Stimulated activated CD8-positive, alpha-beta memory T cell treated with anti-CD3 and anti-CD28 coated beads, Interleukin-2, amount 100 ng/mL, for 48 hours (primary cell): Measurements from ENCODE around the gene SBK1.
"Not testable (repeated sequence)": the region's sequence is repeated elsewhere in the genome, so short reads cannot be mapped to it uniquely, and the experiment has no call there.

ENCODE experiments used
- DNase-seq, 2 donors: peaks; one replicate each; pipeline ENCODE4 v3.0.0-alpha.2; 2020; ENCODE audit warnings: low read depth in 2 of 2

The SBK1 gene

GRCh38 chr16:28291651-28292626, at the start of gene SBK1:
TSS of gene SBK1 (plus strand) at chr16:28292525. CDS start at chr16:28317392, 24,867 bp downstream.
- peak; percentile 68 to 75 for DNase-seq

GRCh38 chr16:28249483-28249882, 42.8 kb upstream of the SBK1 start:
- DNase-seq, result not testable (repeated sequence)

GRCh38 chr16:28250999-28251398, 41.3 kb upstream of the SBK1 start:
- no peak for DNase-seq

DNA sequence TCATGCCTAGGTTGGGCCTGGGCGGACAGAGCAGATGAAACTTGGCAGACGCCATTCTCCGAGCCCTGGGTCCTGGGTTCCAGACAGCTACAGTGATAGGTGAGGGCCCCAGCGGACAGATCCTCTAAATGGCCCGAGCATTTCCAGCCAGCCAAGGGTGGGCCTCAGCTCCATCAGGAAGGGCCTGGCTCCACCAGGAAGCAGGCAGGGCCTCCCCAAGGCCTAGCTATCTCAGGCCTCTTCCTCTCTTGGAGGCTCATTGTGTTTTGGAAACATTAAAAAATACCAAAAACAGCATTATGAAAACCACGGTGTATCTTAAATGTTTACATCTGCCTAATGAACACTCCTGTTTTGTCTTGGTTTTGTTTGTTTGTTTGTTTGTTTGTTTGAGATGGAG, 38.2 kb upstream of the SBK1 start:
- no peak for DNase-seq

- no peak for DNase-seq
Observed at GRCh38 chr16:28255838-28256237, 36.5 kb upstream of the SBK1 start.

- DNase-seq, result no peak
Observed at GRCh38 chr16:28257256-28257655, 35.1 kb upstream of the SBK1 start.

GRCh38 chr16:28258567-28258966, 33.8 kb upstream of the SBK1 start:
- no peak for DNase-seq

DNA sequence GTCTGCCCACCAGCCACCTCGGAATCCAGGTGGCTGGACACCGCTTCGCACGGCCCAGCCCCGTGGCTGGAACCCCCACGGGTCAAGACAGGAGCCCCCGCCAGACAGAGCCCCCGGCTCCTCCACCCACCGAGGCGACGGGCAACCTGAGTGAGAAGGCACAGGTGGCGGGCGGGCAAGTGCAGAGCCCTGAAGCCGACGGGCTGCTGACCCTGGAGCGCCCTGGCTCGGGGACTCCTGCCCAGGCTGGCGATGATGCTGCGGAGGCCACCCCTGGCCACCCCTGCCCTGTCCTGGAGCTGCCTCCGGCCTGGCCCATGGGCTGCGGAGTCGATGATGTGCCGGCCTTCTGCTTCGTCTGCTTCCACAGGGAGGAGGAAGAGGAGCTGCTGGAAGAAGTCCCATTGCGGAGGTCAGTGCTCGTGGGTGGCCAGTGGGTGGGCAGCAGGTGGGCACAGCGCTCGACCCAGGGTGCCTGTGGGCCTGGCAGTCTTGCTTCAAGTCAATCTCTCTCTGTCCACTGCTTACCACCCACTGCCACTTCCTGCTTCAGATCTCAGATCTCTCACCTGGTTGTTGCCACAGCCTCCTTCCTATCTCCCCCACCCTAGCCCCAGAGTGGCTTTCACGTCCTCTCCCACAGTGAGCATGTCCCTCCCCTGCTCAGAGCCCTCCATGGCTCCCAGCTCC, 33.1 kb upstream of the SBK1 start:
- no peak for DNase-seq

- no peak for DNase-seq
Observed at GRCh38 chr16:28259781-28260150, 32.6 kb upstream of the SBK1 start.

DNA sequence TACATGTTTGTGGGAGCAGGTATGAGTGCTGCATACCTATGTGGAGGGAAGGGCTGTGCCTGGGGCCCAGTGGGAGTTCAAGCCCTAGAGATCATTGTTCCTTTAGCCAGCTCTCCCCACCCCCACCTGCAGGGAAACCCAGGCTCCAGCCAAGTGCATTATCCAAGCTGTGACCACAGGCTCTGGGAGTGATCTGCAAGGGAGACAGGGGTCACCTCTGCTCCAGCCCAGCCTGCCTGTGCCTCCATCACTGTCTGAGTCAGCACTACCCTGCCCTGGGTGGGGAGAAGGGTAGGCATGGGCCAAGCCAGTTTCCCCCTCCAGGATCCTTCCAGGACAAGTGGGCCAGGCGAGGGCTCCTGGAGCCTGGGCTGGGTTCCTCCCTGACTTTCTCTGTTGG, 32.1 kb upstream of the SBK1 start:
- DNase-seq, result no peak

DNA sequence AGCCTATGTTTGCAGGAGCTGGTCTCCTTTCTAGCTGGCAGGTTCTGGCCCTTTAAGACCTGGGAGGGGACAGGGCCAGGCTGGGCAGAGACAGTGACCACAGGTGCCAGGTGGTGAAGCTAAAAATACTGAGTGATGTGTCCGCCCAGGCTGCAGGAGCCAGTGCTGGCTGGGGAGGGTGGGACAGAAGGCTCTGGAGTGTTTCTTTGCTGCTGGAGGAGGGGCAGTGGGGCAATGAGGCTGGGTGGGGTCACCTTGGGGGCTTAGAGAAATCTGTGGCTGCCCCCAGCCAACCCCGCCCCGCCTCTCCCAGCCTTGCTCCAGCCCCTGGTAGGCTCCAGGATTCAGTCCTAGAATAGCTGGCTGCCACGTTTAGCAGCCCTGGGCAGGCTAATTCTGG, 30.4 kb upstream of the SBK1 start:
- DNase-seq, result no peak

- no peak for DNase-seq
Observed at GRCh38 chr16:28263305-28263704, 29.0 kb upstream of the SBK1 start.

DNA sequence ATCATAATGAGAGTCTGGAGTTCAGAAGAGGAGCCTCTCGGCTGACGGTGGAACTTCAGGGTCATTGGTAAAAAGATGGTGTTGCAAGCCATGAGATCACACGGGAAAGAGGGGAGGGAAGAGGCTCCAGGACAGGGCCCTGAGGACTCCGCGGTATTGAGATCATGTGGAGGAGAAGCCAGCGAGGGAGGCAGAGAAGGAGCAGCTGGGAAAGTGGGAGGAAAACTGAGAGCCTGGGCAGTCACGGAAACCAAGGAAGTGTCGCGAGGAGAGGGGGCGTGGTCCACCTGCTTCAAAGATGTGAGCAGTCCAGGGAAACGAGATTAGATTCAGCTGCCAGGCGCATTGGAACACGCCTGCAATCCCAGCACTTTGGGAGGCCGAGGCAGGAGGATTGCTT, 27.7 kb upstream of the SBK1 start:
- no peak for DNase-seq

- DNase-seq, result no peak
Observed at GRCh38 chr16:28265822-28266221, 26.5 kb upstream of the SBK1 start.

- no peak for DNase-seq
Observed at GRCh38 chr16:28267356-28267755, 25.0 kb upstream of the SBK1 start.

DNA sequence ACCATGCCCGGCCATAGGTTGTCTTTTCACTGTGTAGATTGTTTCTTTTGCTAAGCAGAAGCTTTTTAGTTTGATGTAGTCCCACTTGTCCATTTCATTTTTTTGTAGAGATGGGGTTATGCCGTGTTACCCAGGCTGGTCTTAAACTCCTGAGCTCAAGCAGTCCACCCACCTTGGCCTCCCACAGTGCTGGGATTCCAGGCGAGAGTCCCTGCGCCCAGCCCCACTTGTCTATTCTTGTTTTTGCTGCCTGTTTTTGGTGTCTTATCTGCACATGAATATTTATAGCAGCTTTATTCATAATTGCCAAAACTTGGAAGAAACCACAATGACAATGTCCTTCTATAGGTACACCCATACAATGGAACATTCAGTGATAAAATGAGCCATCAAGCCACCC, 18.8 kb upstream of the SBK1 start:
- no peak for DNase-seq

- DNase-seq, result no peak
Observed at GRCh38 chr16:28274676-28275075, 17.6 kb upstream of the SBK1 start.

DNA sequence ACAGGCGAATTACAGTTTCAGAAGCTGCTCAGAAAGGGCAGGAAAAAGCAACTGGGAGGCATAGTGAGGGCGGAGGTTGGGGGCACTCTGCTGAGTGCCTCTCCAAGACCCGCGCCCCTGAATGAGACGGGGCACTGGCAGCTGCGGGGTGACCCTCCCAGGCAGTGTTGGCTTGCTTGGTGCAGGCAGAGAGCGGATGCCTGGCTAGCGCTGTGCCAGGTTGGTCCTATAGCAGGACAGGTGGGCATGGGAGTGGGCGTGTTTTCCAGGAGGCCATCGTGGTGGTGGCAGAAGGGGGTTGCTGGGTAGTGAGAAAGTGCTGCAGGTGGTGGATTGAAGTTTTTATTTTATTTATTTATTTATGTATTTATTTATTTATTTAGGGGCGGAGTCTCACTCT, 16.0 kb upstream of the SBK1 start:
- no peak for DNase-seq

- DNase-seq, result peak; percentile 73 to 78
Observed at GRCh38 chr16:28277537-28278388, 14.6 kb upstream of the SBK1 start.

- DNase-seq, result no peak
Observed at GRCh38 chr16:28279006-28279405, 13.3 kb upstream of the SBK1 start.

GRCh38 chr16:28280881-28281836, 11.2 kb upstream of the SBK1 start:
- no peak for DNase-seq
